ENCODE measurements around the gene SLC17A2.
"Not testable (repeated sequence)": the region's sequence is repeated elsewhere in the genome, so short reads cannot be mapped to it uniquely, and the experiment has no call there.

The SLC17A2 gene

DNA sequence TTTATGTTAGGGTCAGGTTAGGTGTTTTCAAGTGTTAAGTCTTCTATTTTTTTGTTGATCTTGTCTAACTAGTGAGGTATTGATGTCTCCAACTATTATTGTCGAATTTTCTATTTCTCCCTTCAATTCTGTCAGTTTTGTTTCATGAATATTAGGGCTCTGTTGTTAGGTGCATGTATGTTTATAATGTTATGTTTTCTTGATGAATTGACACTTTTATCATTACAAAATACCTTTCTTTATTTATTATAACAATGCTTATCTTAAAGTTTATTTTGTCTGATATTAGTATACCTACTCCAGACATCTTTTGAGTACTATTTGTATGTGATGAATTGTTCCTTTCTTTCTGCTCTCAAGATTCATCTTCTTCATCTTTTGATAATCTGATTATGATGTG, 19.2 kb upstream of the SLC17A2 start:
- Mint-ChIP-seq H3K27ac (no peak overlapping the region), H3K9me3 (peaks cover 18% of the 10 kb centered on the region), H3K36me3 (ENCODE audit: low read depth) (peaks cover 9% of the 10 kb centered on the region), H3K27me3 (ENCODE audit: low read depth, poor library complexity) (peaks cover 3% of the 10 kb centered on the region), H3K4me3 (no peak overlapping the region), H3K4me1 (no peaks in the 10 kb centered on the region)
- DNase-seq, result no peak
- no peak for TF ChIP-seq CTCF (IDR thresholded peaks at IDR 0.05)

DNA sequence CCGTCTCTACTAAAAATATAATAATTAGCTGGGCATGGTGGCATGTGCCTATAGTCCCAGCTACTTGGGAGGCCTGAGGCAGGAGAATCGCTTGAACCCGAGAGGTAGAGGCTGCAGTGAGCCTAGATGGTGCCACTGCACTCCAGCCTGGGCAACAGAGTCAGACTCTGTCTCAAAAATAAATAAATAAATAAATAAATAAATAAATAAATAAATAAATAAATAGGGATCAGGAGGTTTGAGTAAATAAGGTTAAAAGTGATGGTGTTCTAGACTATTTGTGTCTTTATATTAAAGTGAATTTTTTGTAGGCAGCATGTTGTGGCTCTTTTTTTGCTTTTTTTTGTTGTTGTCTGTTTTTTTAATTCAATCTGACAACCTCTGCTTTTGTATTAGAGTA, 17.0 kb upstream of the SLC17A2 start:
- not testable (repeated sequence) for H3K4me1 Mint-ChIP-seq; H3K4me3 Mint-ChIP-seq; H3K27ac Mint-ChIP-seq; H3K36me3 Mint-ChIP-seq (ENCODE audit: low read depth); H3K27me3 Mint-ChIP-seq (ENCODE audit: low read depth, poor library complexity); DNase-seq
- H3K9me3 Mint-ChIP-seq, result peaks cover 19% of the 10 kb centered on the region

DNA sequence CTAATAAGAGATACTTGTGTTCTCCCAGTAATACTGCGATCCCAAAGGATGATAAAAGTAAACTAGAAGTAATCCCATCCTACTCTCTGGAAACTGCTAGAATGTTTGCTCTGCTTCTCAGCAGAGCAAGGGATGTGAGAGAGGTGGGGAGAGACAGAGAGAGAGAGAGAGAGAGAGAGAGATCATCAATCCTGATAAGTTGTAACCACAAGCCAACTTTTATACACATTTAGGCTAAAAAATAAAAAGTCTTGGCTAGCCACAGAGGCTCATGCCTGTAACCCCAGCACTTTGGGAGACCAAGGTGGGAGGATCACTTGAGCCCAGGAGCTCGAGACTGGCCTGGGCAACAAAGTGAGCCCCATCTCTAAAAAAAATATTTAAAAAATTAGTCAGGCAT, 16.1 kb upstream of the SLC17A2 start:
- H3K27ac Mint-ChIP-seq, result no peak overlapping the region
- peaks cover 7% of the 10 kb centered on the region for H3K27me3 Mint-ChIP-seq (ENCODE audit: low read depth, poor library complexity)
- no peak overlapping the region for H3K4me3 Mint-ChIP-seq
- H3K4me1 Mint-ChIP-seq, result no peaks in the 10 kb centered on the region
- TF ChIP-seq CTCF (IDR thresholded peaks at IDR 0.05), result no peak
- H3K36me3 Mint-ChIP-seq (ENCODE audit: low read depth), result peaks cover 9% of the 10 kb centered on the region
- peaks cover 19% of the 10 kb centered on the region for H3K9me3 Mint-ChIP-seq
- DNase-seq, result no peak

DNA sequence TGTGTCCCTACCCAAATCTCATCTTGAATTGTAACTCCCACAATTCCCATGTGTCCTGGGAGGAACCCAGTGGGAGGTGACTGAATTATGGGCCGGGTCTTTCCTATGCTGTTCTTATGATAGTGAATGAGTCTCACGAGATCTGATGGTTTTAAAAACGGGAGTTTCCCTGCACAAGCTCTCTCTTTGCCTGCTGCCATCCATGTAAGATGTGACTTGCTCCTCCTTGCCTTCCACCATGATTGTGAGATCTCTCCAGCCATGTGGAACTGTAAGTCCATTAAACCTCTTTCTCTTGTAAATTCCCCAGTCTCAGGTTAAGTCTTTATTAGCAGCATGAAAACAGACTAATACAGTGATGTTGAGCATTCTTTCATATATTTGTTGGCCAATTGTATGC, 15.2 kb upstream of the SLC17A2 start:
- H3K9me3 Mint-ChIP-seq, result peaks cover 19% of the 10 kb centered on the region
- not testable (repeated sequence) for H3K4me1 Mint-ChIP-seq

DNA sequence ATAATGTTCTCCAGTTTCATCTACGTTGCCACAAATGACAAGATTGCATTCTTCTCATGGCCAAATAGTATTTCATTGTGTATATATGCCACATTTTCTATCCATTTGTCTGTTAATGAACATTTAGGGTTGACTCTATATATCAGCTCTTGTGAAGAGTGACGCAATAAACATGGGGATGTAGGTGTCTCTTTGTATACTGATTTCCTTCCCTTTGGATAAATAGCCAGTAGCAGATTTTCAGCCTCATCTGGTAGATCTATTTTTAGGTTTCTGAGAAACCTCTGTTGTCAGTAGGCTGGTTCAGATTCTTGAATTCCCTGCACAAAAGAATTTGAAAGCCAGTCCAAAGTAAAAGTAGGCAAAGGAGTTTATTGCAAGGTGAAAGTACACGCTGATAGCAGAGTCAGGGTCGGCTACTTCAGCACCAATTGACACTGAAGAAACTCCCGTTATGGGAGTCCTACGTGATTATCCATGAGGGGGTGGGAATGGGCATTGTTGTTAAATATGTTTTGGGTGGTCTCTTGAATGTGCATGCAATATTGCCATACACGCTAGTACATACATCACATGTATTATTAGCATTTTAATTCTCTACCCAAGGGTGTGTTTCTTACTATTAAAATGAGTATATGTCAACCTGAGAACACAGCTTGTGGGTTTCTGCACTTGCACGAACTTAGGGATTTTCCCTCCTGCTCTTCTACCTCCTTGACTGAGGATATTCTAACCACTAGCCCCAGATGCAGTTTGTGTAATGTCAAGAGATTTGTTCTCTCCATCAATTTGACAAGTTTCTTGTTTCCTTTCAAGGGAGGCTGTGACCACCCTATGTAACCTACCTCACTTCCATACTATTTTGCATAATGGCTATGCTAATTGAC, 14.4 kb upstream of the SLC17A2 start:
- no peak overlapping the region for H3K27ac Mint-ChIP-seq
- peaks cover 9% of the 10 kb centered on the region for H3K36me3 Mint-ChIP-seq (ENCODE audit: low read depth)
- no peaks in the 10 kb centered on the region for H3K4me1 Mint-ChIP-seq
- no peak overlapping the region for H3K4me3 Mint-ChIP-seq
- no peak for DNase-seq
- peaks cover 19% of the 10 kb centered on the region for H3K9me3 Mint-ChIP-seq
- H3K27me3 Mint-ChIP-seq (ENCODE audit: low read depth, poor library complexity), result peaks cover 7% of the 10 kb centered on the region
- TF ChIP-seq CTCF (IDR thresholded peaks at IDR 0.05), result no peak

More for the DNA sequence above, 15.2 kb upstream of the SLC17A2 start:
- not testable (repeated sequence) for DNase-seq; H3K27ac Mint-ChIP-seq; H3K27me3 Mint-ChIP-seq (ENCODE audit: low read depth, poor library complexity); H3K4me3 Mint-ChIP-seq; H3K36me3 Mint-ChIP-seq (ENCODE audit: low read depth)

- Mint-ChIP-seq H3K9me3 (peaks cover 19% of the 10 kb centered on the region), H3K36me3 (ENCODE audit: low read depth) (peaks cover 9% of the 10 kb centered on the region), H3K27me3 (ENCODE audit: low read depth, poor library complexity) (peaks cover 7% of the 10 kb centered on the region), H3K4me3 (no peak overlapping the region), H3K4me1 (no peaks in the 10 kb centered on the region), H3K27ac (no peak overlapping the region)
- DNase-seq, result no peak
- no peak for TF ChIP-seq CTCF (IDR thresholded peaks at IDR 0.05)
Observed at GRCh38 chr6:25943887-25944286, 13.4 kb upstream of the SLC17A2 start.
